ENCODE data around the gene SNX24. TPM values are rescaled to one million over a fixed set of nuclear protein-coding genes. Genes with fewer than 3 reads are reported as not detected.
"Not testable (repeated sequence)": the region's sequence is repeated elsewhere in the genome, so short reads cannot be mapped to it uniquely, and the experiment has no call there.

The SNX24 gene
- total RNA-seq, 1 donor from 2014 or later, result 15.7 TPM

DNA sequence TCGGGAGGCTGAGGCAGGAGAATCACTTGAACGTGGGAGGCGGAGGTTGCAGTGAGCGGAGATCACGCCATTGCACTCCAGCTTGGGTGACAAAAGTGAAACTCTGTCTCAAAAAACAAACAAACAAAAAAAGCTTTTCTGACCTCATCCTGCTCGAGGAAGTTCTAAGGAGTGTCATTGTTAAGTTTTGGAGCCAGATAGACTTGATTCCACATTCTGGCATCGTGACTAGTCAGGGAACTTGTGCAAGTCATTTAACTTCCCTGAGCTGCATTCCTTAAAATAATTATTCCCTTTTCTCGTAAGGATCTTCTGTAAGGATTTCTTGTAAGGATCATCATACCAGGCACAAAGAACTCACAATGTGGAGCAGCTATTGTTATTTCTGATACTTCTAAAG lies 26.2 kb downstream of the SNX24 start:
- no peak for DNase-seq

GRCh38 chr5:122874179-122874875 lies 28.9 kb downstream of the SNX24 start:
- no peak for DNase-seq

DNA sequence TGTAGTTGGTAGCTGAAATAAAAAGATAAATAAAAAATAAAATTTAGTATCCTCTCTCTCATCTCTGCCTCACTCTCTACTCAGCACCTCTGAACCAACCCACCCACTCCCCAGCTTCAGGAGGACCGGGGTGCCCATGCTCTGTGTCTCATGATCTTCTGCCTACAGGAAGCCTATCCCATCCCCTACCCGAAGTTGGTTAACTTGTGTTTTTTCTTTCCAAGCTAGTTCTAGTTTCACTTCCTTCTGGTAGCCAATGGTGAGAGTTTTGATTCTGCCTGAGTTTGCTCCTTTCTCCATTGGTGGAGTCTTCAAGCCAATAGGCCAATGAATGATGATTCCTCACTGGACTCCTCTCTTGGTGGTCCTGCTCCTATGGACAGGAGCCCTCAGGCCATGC lies 32.1 kb downstream of the SNX24 start:
- no peak for DNase-seq

- no peak for DNase-seq
These were observed 33.7 kb downstream of the SNX24 start for GRCh38 chr5:122879076-122879475.

- DNase-seq, result no peak
These were observed 34.8 kb downstream of the SNX24 start for GRCh38 chr5:122880170-122880689.

- DNase-seq, result no peak
These were observed 35.3 kb downstream of the SNX24 start for GRCh38 chr5:122880749-122881148.

- DNase-seq, result no peak
These were observed 37.4 kb downstream of the SNX24 start for GRCh38 chr5:122882831-122883230.

- no peak for DNase-seq
These were observed 39.7 kb downstream of the SNX24 start for GRCh38 chr5:122885045-122885517.

DNA sequence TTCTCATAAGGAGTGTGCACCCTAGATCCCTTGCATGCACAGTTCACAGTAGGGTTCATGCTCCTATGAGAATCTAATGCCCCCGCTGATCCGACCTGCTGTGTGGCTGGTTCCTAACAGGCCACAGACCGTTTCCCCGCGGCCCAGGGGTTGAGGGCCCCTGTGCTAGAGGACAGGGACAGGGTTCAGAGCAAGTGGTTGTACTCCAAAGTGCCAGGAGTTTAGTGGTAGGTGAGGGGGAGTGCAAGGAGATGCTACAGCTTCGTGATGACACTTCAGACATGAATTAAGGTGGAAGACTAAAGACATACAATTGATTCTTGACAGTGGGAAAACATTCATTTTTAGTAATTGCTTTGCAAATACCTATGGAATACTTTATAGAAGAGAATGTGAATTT lies 40.5 kb downstream of the SNX24 start:
- DNase-seq, result no peak

GRCh38 chr5:122895141-122895540 lies 49.7 kb downstream of the SNX24 start:
- DNase-seq, result no peak

GRCh38 chr5:122896598-122897282 lies 51.3 kb downstream of the SNX24 start:
- peak; percentile 14 for DNase-seq

- no peak for DNase-seq
These were observed 51.8 kb downstream of the SNX24 start for GRCh38 chr5:122897283-122897602.

DNA sequence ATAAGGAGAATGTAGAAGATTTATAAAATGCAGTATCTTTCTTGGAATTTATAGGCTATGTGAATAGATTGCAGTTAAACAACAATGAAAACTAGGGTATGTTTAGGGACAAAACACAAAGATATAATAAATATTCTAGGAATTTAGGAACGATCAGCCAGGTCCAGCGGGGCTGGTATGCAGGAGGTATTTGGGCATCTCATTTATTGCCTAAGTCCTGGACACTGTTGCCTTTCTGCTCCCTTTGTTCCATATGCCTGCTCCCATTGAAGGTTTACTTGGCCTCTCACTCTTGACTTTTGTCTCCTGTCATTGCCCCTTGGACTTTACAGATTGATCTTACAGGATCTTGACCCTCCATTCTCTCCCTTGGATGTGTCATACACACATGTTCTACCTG lies 55.9 kb downstream of the SNX24 start:
- DNase-seq, result no peak

DNA sequence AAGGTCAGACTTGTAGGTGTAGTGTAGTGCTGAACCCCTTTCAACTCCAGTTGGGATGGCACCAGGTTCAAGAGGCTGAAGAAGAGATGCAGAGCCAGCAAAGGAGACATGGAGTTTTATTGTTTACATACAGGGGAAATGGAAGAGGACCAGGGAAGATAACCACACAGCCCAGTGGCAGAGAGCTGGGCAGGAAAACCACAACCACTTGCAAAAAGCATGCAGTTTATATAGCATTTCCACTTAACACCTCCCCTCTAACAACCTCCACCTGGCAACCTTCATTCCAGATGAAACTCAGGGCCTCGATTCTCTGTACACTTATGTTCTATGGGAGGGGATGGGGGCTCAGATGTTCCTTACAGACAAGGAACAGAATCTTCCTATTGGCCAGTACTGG lies 56.9 kb downstream of the SNX24 start:
- no peak for DNase-seq

DNA sequence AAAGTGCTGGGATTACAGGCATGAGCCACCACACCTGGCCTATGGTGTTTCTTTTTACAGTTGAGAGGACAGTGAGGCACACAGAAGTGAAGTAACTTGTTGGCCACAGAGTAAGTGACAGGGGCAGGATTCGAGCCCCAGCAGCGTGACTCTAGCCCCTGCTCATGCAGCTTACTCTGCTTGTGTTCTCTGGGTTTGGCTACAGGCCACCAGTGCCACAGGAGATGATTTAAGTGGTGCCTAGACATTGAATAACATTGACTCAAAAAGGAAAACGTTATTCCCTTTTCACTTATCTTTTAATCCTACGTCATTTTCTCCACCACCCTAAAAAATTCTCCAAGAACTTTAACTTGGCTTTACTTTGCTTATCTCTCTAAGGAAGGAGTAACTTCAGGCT lies 61.4 kb downstream of the SNX24 start:
- DNase-seq, result no peak

DNA sequence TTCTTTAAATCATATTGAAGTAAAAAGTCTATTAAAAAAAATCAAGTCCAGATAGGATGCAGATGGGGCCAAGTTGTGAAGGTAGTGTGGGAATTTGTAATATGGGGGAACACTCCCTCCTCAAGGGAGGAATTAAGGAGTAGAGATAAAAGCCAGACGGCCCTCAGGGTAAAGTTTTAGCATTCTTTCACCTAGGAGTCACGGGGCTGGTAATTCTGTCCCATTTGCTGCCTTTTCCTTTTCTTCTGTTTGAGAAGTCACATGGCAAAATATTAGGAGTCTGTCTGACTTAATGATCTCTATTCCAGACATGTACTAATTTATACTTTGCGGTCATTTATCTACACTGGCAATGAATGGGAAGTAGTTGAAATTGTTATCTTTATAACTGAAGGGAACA lies 61.9 kb downstream of the SNX24 start:
- no peak for DNase-seq

DNA sequence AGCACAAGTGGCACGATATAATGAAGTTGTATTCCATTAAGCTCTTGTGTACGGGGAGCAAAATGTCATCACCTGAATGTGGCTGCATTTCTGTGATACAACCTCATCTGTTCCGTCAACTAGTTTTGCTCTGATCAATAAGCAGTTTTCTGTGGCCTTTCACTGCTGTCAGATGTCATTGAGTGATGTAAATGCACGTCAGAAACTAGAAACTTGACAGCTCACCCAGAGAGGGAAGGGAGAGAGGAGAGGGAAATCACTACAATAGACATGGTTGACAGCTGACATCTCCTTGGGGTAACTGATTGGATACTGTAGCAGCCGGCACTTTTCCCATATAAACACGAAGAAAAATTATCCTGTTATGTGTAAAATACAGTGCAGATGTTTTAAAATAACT lies 62.7 kb downstream of the SNX24 start:
- peak; percentile 18 for DNase-seq

DNA sequence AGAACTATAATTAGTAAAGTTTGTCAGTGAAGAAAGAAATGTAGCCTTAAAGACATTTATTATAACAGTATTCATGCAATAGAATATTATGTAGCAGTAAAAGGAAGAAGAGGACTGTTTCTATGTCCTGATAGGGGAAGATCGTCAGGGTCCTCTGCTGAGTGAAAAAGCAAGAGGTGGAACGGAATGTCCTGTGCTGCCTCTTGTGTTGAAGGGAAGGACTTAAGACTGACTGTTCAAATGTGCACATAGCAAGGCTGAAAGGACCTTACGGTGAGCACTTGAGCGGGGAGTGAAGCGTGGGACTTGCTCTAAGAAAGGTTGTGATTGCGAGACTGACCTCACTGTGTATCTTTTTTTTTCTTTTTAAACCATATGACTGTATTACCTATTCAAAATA lies 63.2 kb downstream of the SNX24 start:
- DNase-seq, result no peak

GRCh38 chr5:122909470-122910100 lies 64.2 kb downstream of the SNX24 start:
- no peak for DNase-seq

GRCh38 chr5:122913436-122913835 lies 68.0 kb downstream of the SNX24 start:
- DNase-seq, result not testable (repeated sequence)

- DNase-seq, result no peak
These were observed 70.5 kb downstream of the SNX24 start for GRCh38 chr5:122915717-122916461.

- no peak for DNase-seq
These were observed 71.1 kb downstream of the SNX24 start for GRCh38 chr5:122916490-122916889.

DNA sequence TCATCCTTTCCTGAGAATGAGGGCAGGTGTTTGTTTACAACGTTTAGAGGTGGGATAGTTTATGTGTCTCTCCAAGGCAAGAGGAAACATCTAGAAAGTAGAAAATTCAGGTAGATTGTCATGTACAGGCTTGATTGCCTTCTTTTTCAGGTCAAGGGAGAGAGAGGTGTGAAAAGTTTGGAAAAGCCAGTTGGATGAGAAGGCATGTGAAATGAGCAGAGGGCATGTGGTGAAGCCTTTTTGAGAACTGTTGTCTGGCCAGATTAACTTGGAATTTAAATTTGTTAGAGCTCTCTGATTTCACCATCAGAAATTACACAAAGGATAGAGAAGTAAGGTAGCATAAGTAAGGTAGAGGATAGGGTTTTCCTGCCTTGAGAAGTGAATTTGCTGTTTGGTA lies 74.6 kb downstream of the SNX24 start:
- DNase-seq, result no peak

All from skin of body (tissue), 2 donors.